HepG2 (cell line): ENCODE measurements around the gene FOSB. TPM values are rescaled to one million over a fixed set of nuclear protein-coding genes. Genes with fewer than 3 reads are reported as not detected.

Experiments
- DNMT1 ChIP-seq: sonication (generic); formaldehyde crosslinking; IDR thresholded peaks from 2 replicates; pipeline ENCODE4 v1.5.1; 2020; ENCODE audit warnings: mild to moderate bottlenecking, missing genetic modification reagents
- GTF3A ChIP-seq: sonication (generic); formaldehyde crosslinking; conservative IDR thresholded peaks from 2 replicates; pipeline ENCODE4 v1.4.0; 2020; ENCODE audit warnings: mild to moderate bottlenecking, missing genetic modification reagents
- HDAC1 ChIP-seq: sonication (generic); formaldehyde crosslinking; IDR thresholded peaks from 2 replicates; pipeline ENCODE4 v1.5.1; 2020; ENCODE audit warnings: mild to moderate bottlenecking, missing genetic modification reagents
- NCOA2 ChIP-seq: sonication (generic); formaldehyde crosslinking; IDR thresholded peaks from 2 replicates; pipeline ENCODE4 v1.8.0; 2022; ENCODE audit warnings: inconsistent platforms
- NCOA5 ChIP-seq: sonication (generic); formaldehyde crosslinking; IDR thresholded peaks from 2 replicates; pipeline ENCODE4 v1.4.0; 2020; ENCODE audit warnings: missing genetic modification reagents
- NR1H2 ChIP-seq: sonication (generic); formaldehyde crosslinking; IDR thresholded peaks from 2 replicates; pipeline ENCODE4 v1.8.1; 2022; ENCODE audit warnings: low read depth, missing genetic modification reagents, borderline replicate concordance
- SALL2 ChIP-seq: sonication (generic); formaldehyde crosslinking; IDR thresholded peaks from 2 replicates; pipeline ENCODE4 v1.8.1; 2023; ENCODE audit warnings: mild to moderate bottlenecking, missing genetic modification reagents, inconsistent platforms
- SIN3A ChIP-seq: IDR thresholded peaks from 2 replicates; pipeline ENCODE4 v1.6.1; 2011; ENCODE audit warnings: low read depth, mild to moderate bottlenecking, control low read depth, low read length, borderline replicate concordance
- SP1 ChIP-seq, 2 experiments: fragments of 450-650 bp in 1 of 2; sonication (generic) in 1 of 2; formaldehyde crosslinking in 1 of 2; IDR thresholded peaks; 2 replicates each; pipeline versions ENCODE4 v1.4.0 to v1.6.1; 2016 to 2020; ENCODE audit warnings: missing genetic modification reagents in 1 of 2
- SSRP1 ChIP-seq: IDR thresholded peaks from 2 replicates; pipeline ENCODE4 v1.6.1; 2016; ENCODE audit warnings: control low read depth
- TBX2 ChIP-seq: sonication (generic); formaldehyde crosslinking; IDR thresholded peaks from 2 replicates; pipeline ENCODE4 v1.5.0; 2020; ENCODE audit warnings: missing genetic modification reagents, mild to moderate bottlenecking, borderline replicate concordance
- ZBTB3 ChIP-seq: sonication (generic); formaldehyde crosslinking; IDR thresholded peaks from 2 replicates; pipeline ENCODE4 v1.4.0; 2020; ENCODE audit warnings: low read depth, mild to moderate bottlenecking, moderate library complexity, missing genetic modification reagents, borderline replicate concordance
- ZFP82 ChIP-seq: sonication (generic); formaldehyde crosslinking; IDR thresholded peaks from 2 replicates; pipeline ENCODE4 v1.5.1; 2020; ENCODE audit warnings: mild to moderate bottlenecking, missing genetic modification reagents, borderline replicate concordance
- ZNF251 ChIP-seq: sonication (generic); formaldehyde crosslinking; IDR thresholded peaks from 2 replicates; pipeline ENCODE4 v1.9.0; 2021; ENCODE audit warnings: mild to moderate bottlenecking, missing genetic modification reagents
- ZNF260 ChIP-seq: sonication (generic); formaldehyde crosslinking; IDR thresholded peaks from 2 replicates; pipeline ENCODE4 v1.4.0; 2020; ENCODE audit warnings: missing genetic modification reagents, low read depth, mild to moderate bottlenecking, borderline replicate concordance
- ZNF3 ChIP-seq: IDR thresholded peaks from 2 replicates; pipeline ENCODE4 v1.7.0; 2017; ENCODE audit warnings: inconsistent platforms
- ZNF33A ChIP-seq: sonication (generic); formaldehyde crosslinking; IDR thresholded peaks from 2 replicates; pipeline ENCODE4 v1.5.1; 2020; ENCODE audit warnings: missing genetic modification reagents, mild to moderate bottlenecking, moderate library complexity, borderline replicate concordance
- ZNF674 ChIP-seq: sonication (generic); formaldehyde crosslinking; IDR thresholded peaks from 2 replicates; pipeline ENCODE4 v1.5.0; 2020; ENCODE audit warnings: low read depth, mild to moderate bottlenecking, missing genetic modification reagents
- ZNF788 ChIP-seq: sonication (generic); formaldehyde crosslinking; IDR thresholded peaks from 2 replicates; pipeline ENCODE4 v1.5.0; 2020; ENCODE audit warnings: mild to moderate bottlenecking, missing genetic modification reagents, borderline replicate concordance
- polyA plus RNA-seq, 8 experiments: library from polyadenylated mRNA; depleted of rRNA in 3 of 8; stranded (reverse) in 7 of 8; unstranded in 1 of 8; fragments of >200 nt; fragmentation: Illumina TruSeq in 4 of 8; extraction: Trizol in 4 of 8; gene quantifications; 2 replicates each; pipeline versions ENCODE4 v1.2.1 to v1.2.3, GENCODE V29; 2011 to 2016; ENCODE audit warnings: low read depth in 4 of 8, missing spikeins in 1 of 8, mixed read lengths in 1 of 8; ENCODE audit not compliant: insufficient read depth in 1 of 8
- total RNA-seq, 5 experiments: library from RNA; depleted of rRNA; stranded (reverse); fragments of >200 nt; fragmentation: Illumina TruSeq; extraction: Trizol; gene quantifications; 2 replicates each; pipeline ENCODE4 v1.2.3, GENCODE V29; 2016; ENCODE audit warnings: low read depth in 1 of 5
- TF ChIP-seq, protein P1 (sequence below): sonication (generic); formaldehyde crosslinking; IDR thresholded peaks from 2 replicates; pipeline ENCODE4 v1.4.0; 2020; ENCODE audit warnings: missing genetic modification reagents, borderline replicate concordance
- TF ChIP-seq, protein P2 (sequence below): IDR thresholded peaks from 2 replicates; pipeline ENCODE4 v1.6.1; 2016; ENCODE audit warnings: control low read depth
- TF ChIP-seq, protein P3 (sequence below): IDR thresholded peaks from 2 replicates; pipeline ENCODE4 v1.6.1; 2016; ENCODE audit warnings: mild to moderate bottlenecking, missing biosample characterization, missing genetic modification reagents
- TF ChIP-seq, protein P4 (sequence below): sonication (generic); formaldehyde crosslinking; conservative IDR thresholded peaks from 2 replicates; pipeline ENCODE4 v1.8.0; 2022; ENCODE audit warnings: mild to moderate bottlenecking, moderate library complexity, missing genetic modification reagents
- TF ChIP-seq, protein P5 (sequence below): IDR thresholded peaks from 2 replicates; pipeline ENCODE4 v1.6.1; 2016; ENCODE audit warnings: mild to moderate bottlenecking

Gene FOSB
- total and polyA plus RNA-seq, 2 of the 13 experiments (the other 11 are each of a cell fraction or from before 2014, with no cell fraction given): 2.8 to 6.0 TPM

DNA sequence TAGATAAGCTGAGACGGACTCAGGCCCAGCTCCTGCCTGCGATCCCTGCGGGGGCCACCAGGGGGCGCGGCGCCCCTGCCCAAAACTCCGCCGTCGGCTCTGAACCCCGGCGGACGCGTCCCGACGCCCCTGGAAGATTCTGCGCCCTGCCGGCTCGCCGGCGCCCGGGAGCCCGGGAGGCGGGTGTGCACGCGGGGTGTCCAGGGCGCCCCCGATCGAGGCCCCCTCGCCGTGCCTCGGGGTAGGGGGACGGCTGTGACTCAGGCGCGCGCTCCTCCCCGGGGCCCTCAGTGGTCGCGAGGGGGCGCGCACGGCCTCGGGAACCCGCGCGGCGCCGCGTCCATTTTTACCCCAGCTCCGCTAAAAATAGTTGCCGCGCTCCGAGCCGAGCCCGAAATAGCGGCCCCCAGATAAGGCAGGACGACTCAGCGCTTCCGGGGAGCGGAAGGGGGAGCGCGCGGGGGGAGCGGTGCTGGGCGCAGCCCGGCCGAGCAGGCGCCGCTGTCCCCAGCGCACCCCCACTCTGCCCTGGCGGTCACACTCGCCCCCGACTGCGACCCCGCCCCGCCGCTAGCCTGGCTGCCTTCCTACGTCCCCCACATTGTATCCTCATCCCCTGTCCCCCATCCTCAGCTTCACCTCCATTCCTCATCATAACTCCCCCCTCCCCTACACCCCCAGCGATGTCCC lies 28.1 kb upstream of the FOSB start (continued):
- TF ChIP-seq TBX2 (0 out of 2 replicates have a peak, but pooled peaks have one; percentile 15), NCOA2 (CRISPR knock-in tag) (no peak), SIN3A (no peak), ZFP82 (CRISPR knock-in tag) (no peak), GTF3A (CRISPR knock-in tag) (no peak), SP1 (IDR thresholded peaks at IDR 0.05) (no peak), SP1 (CRISPR knock-in tag; IDR thresholded peaks at IDR 0.05) (no peak), NR1H2 (CRISPR knock-in tag) (no peak), ZNF251 (no peak), DNMT1 (no peak), SALL2 (CRISPR knock-in tag) (no peak; the same call in 1 of the 2 replicates), ZBTB3 (CRISPR knock-in tag) (no peak), HDAC1 (CRISPR knock-in tag) (no peak), ZNF788 (CRISPR knock-in tag) (no peak; the same call in 1 of the 2 replicates), ZNF260 (CRISPR knock-in tag) (no peak), SSRP1 (CRISPR knock-in tag) (no peak), ZNF3 (CRISPR knock-in tag) (no peak), ZNF674 (CRISPR knock-in tag) (no peak), NCOA5 (CRISPR knock-in tag) (no peak), ZNF33A (CRISPR knock-in tag) (0 out of 2 replicates have a peak, but pooled peaks have one; percentile 46)
- TF ChIP-seq, protein P1, sequence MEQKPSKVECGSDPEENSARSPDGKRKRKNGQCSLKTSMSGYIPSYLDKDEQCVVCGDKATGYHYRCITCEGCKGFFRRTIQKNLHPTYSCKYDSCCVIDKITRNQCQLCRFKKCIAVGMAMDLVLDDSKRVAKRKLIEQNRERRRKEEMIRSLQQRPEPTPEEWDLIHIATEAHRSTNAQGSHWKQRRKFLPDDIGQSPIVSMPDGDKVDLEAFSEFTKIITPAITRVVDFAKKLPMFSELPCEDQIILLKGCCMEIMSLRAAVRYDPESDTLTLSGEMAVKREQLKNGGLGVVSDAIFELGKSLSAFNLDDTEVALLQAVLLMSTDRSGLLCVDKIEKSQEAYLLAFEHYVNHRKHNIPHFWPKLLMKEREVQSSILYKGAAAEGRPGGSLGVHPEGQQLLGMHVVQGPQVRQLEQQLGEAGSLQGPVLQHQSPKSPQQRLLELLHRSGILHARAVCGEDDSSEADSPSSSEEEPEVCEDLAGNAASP (CRISPR knock-in tag): no peak
- TF ChIP-seq, protein P2, sequence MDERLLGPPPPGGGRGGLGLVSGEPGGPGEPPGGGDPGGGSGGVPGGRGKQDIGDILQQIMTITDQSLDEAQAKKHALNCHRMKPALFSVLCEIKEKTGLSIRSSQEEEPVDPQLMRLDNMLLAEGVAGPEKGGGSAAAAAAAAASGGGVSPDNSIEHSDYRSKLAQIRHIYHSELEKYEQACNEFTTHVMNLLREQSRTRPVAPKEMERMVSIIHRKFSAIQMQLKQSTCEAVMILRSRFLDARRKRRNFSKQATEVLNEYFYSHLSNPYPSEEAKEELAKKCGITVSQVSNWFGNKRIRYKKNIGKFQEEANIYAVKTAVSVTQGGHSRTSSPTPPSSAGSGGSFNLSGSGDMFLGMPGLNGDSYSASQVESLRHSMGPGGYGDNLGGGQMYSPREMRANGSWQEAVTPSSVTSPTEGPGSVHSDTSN (CRISPR knock-in tag): no peak
- TF ChIP-seq, protein P3, sequence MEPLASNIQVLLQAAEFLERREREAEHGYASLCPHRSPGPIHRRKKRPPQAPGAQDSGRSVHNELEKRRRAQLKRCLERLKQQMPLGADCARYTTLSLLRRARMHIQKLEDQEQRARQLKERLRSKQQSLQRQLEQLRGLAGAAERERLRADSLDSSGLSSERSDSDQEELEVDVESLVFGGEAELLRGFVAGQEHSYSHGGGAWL: peak; percentile 27; the same call in 1 of the 2 replicates
- TF ChIP-seq, protein P4, sequence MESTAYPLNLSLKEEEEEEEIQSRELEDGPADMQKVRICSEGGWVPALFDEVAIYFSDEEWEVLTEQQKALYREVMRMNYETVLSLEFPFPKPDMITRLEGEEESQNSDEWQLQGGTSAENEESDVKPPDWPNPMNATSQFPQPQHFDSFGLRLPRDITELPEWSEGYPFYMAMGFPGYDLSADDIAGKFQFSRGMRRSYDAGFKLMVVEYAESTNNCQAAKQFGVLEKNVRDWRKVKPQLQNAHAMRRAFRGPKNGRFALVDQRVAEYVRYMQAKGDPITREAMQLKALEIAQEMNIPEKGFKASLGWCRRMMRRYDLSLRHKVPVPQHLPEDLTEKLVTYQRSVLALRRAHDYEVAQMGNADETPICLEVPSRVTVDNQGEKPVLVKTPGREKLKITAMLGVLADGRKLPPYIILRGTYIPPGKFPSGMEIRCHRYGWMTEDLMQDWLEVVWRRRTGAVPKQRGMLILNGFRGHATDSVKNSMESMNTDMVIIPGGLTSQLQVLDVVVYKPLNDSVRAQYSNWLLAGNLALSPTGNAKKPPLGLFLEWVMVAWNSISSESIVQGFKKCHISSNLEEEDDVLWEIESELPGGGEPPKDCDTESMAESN: 0 out of 2 replicates have a peak, but pooled peaks have one; percentile 58
- TF ChIP-seq, protein P5, sequence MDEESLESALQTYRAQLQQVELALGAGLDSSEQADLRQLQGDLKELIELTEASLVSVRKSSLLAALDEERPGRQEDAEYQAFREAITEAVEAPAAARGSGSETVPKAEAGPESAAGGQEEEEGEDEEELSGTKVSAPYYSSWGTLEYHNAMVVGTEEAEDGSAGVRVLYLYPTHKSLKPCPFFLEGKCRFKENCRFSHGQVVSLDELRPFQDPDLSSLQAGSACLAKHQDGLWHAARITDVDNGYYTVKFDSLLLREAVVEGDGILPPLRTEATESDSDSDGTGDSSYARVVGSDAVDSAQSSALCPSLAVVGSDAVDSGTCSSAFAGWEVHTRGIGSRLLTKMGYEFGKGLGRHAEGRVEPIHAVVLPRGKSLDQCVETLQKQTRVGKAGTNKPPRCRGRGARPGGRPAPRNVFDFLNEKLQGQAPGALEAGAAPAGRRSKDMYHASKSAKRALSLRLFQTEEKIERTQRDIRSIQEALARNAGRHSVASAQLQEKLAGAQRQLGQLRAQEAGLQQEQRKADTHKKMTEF (CRISPR knock-in tag): peak; percentile 59; the same call in 1 of the 2 replicates
